HG02943 (cell line): ENCODE results near the gene DDX1.
"Not testable (repeated sequence)": the region's sequence is repeated elsewhere in the genome, so short reads cannot be mapped to it uniquely, and the experiment has no call there.

Experiments used
- ATAC-seq: cut with Tn5 transposase; IDR thresholded peaks from one replicate; pipeline ENCODE4 v1.9.1; 2021; ENCODE audit warnings: mild to moderate bottlenecking, low read depth, moderate library complexity; ENCODE audit not compliant: unreplicated experiment

DDX1 gene

GRCh38 chr2:15671842-15672815, 80.5 kb downstream of the DDX1 start:
- ATAC-seq: no peak

- ATAC-seq: no peak
Observed at GRCh38 chr2:15672961-15673918, 81.6 kb downstream of the DDX1 start.

DNA sequence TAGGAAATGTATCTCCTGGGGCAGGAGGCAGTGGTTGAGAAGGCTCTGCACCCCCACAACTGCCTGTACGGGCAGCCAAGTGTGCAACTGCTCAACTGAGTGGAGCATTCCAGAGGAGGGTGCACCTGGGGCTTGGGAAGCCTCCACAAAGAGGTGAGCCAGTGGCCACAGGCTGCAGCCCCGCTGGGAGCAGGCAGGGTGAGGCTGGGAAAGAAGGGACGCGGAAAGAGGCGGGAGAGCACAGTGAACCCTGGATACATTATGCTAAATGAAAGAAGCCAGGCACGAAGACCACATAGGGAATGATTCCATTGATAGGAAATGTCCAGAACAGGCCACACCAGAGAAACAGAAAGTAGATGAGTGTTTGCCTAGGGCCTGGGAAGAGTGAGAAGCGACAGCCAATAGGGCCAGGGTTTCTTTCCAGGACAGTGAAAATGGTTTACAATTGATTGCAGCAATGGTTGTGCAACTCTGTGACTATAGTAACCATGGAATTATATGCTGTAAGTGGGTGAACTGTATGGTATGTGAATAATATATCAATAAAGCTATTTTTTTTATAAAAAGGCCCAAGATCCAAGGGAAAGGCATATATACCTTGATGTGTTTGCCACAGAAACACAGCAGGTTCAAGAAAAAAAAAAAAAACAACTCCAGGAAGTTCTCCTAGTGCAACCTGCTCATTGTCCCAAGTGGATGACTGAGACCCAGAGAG, 82.4 kb downstream of the DDX1 start:
- ATAC-seq: no peak

DNA sequence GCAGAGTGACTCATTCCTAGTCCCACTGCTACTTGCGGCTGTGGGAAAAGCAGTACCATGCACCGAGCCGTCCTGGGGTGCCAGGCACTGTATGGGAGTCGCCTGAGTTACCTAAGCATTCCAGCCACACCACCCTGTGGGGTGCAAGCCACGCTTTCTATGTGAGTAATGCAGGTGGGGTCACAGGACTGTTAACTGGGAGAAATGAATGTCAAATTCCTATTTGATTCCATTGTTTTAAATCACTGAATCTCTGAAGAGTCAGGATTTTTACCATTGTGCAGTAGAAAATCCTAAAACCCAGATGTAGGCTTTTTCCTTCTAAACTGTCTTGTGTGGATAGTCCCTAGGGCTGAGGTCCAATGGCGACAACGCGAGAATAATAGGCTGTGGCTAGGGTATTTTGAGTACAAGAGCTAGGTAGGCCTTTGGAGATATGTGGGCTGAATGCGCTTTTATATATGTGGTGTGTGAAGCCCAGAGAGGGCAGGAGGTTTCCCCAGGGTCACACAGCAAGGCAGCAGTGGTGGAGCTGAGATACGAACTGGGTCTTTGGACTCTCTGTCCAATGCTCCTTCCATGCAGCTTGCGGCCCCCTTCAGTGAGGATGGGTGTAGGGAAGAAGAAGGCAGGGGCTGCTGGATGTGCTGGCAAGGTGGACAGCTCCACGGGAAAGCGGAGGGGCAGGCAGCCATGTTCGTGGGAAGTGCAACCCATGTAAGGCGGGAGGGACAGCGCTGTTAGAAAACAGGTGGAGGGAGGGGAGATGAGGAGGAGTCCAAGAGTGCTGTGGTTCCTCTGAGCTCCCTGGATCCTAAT, 83.2 kb downstream of the DDX1 start:
- no peak for ATAC-seq

DNA sequence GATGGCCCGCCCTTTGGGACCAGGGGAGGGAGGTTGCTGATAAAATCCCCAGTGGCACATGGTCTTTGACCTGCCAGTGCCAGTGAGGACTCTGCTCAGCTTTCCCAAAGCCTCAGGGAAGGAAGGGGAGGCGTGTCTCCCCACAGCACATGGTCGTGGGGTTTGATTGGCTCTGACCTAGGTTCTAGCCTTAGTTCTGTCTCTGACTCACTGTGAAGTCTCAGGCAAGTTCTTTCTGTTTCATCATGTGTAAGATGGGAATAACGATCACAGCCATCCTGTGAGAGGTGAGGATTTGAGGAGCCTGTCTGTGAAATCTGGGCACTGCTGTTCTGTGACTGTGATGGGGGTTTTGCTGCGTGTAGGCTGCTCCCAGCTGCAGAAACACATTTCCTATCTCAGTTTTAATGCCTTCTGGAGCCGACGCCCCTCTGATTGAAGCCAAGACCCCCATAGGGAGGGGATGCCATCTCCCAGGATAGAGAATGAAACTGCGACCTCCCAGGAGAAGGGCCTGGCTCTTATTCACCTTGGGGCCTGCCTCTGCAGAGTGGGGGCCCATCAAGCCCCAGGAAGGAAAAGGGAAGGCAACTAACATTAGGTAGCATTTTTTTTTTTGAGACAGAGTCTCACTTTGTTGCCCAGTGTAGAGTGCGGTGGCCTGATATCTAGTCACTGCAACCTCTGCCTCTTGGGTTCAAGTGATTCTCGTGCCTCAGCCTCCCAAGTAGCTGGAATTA, 84.0 kb downstream of the DDX1 start:
- no peak for ATAC-seq

- no peak for ATAC-seq
Observed at GRCh38 chr2:15677141-15677843, 85.6 kb downstream of the DDX1 start.

GRCh38 chr2:15678346-15678745, 86.7 kb downstream of the DDX1 start:
- no peak for ATAC-seq

GRCh38 chr2:15678909-15679308, 87.2 kb downstream of the DDX1 start:
- ATAC-seq: no peak

GRCh38 chr2:15679386-15679924, 87.8 kb downstream of the DDX1 start:
- no peak for ATAC-seq

DNA sequence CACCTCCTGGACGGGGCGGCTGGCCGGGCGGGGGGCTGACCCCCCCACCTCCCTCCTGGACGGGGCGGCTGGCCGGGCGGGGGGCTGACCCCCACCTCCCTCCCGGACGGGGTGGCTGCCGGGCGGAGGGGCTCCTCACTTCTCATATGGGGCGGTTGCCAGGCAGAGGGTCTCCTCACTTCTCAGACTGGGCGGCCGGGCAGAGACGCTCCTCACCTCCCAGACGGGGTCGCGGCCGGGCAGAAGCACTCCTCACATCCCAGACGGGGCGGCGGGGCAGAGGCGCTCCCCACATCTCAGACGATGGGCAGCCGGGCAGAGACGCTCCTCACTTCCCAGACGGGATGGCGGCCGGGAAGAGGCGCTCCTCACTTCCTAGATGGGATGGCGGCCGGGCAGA, 88.5 kb downstream of the DDX1 start:
- not testable (repeated sequence) for ATAC-seq
